ENCODE results near the gene CDHR5.

Gene CDHR5

GRCh38 chr11:610146-610801, 14.5 kb downstream of the CDHR5 start:
- no peak for DNase-seq (ENCODE audit: low read depth)

- no peak for DNase-seq (ENCODE audit: low read depth)
Measured at GRCh38 chr11:609341-609811, 15.4 kb downstream of the CDHR5 start.

- no peak for DNase-seq (ENCODE audit: low read depth)
Measured at GRCh38 chr11:608791-609251, 15.9 kb downstream of the CDHR5 start.

GRCh38 chr11:607971-608659, 16.6 kb downstream of the CDHR5 start:
- DNase-seq (ENCODE audit: low read depth) = no peak

- no peak for DNase-seq (ENCODE audit: low read depth)
Measured at GRCh38 chr11:607020-607780, 17.6 kb downstream of the CDHR5 start.

GRCh38 chr11:606245-606644, 18.5 kb downstream of the CDHR5 start:
- no peak for DNase-seq (ENCODE audit: low read depth)

GRCh38 chr11:605286-606129, 19.2 kb downstream of the CDHR5 start:
- no peak for DNase-seq (ENCODE audit: low read depth)

- DNase-seq (ENCODE audit: low read depth) = no peak
Measured at GRCh38 chr11:603154-603553, 21.6 kb downstream of the CDHR5 start.

GRCh38 chr11:601573-602245, 23.0 kb downstream of the CDHR5 start:
- no peak for DNase-seq (ENCODE audit: low read depth)

GRCh38 chr11:598005-598680, 26.6 kb downstream of the CDHR5 start:
- DNase-seq (ENCODE audit: low read depth) = no peak

GRCh38 chr11:597166-597725, 27.5 kb downstream of the CDHR5 start:
- DNase-seq (ENCODE audit: low read depth) = no peak

GRCh38 chr11:596374-596773, 28.4 kb downstream of the CDHR5 start:
- no peak for DNase-seq (ENCODE audit: low read depth)

- no peak for DNase-seq (ENCODE audit: low read depth)
Measured at GRCh38 chr11:595400-595799, 29.4 kb downstream of the CDHR5 start.

GRCh38 chr11:593347-593746, 31.4 kb downstream of the CDHR5 start:
- DNase-seq (ENCODE audit: low read depth) = no peak

GRCh38 chr11:592918-593317, 31.8 kb downstream of the CDHR5 start:
- no peak for DNase-seq (ENCODE audit: low read depth)

GRCh38 chr11:592501-592900, 32.3 kb downstream of the CDHR5 start:
- no peak for DNase-seq (ENCODE audit: low read depth)

- no peak for DNase-seq (ENCODE audit: low read depth)
Measured at GRCh38 chr11:590997-591396, 33.8 kb downstream of the CDHR5 start.

- DNase-seq (ENCODE audit: low read depth) = no peak
Measured at GRCh38 chr11:589798-590197, 35.0 kb downstream of the CDHR5 start.

- DNase-seq (ENCODE audit: low read depth) = peak; percentile 90
Measured at GRCh38 chr11:587978-588380, 36.8 kb downstream of the CDHR5 start.

- DNase-seq (ENCODE audit: low read depth) = no peak
Measured at GRCh38 chr11:587546-587945, 37.2 kb downstream of the CDHR5 start.
